ENCODE results near the gene WNT5A. TPM values are rescaled to one million over a fixed set of nuclear protein-coding genes. Genes with fewer than 3 reads are reported as not detected.
A peak's percentile ranks its signal among the peaks of the same experiment; 100 is the strongest.

WNT5A gene
- total RNA-seq, 2 experiments from 2014 or later = 0.06 TPM; not detected in 1

DNA sequence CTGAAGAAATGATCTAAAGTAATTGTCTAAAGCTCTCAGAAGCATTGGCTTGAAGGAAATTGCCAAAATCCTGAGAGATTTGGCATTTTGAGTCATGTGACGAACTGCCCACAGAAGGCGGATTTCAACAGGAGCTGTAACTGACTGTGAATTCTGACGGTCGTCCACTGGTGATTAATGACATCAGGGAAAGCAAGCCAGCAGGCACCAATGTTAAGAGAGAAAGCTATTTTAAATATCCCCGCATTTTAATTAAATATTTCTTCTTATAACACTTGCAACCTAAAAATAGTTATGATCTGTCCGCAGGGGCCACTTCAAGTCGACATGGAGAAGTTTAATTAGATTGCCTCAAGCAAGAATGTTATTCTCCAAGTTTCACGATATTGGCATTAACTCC is 51.6 kb downstream of the WNT5A start:
- no peak for TF ChIP-seq CTCF (IDR thresholded peaks at IDR 0.05)
- Histone ChIP-seq H3K4me3 (ENCODE audit: low read length) (no peak overlapping the region), H3K27ac (ENCODE audit: low read depth in 1 of 2, low read length in 2 of 2) (no peak overlapping the region), H3K9me3 (ENCODE audit: control insufficient read depth in 1 of 2, insufficient read depth in 1 of 2, low read length in 2 of 2) (peaks cover 0 to 7% of the 10 kb centered on the region in 2 experiments), H3K4me1 (ENCODE audit: insufficient read depth, low read length) (no peaks in the 10 kb centered on the region), H3K27me3 (ENCODE audit: control insufficient read depth in 1 of 2, insufficient read depth in 2 of 2, low read length in 2 of 2) (no peaks in the 10 kb centered on the region), H3K36me3 (ENCODE audit: insufficient read depth, low read length) (no peaks in the 10 kb centered on the region)
- Mint-ChIP-seq H3K27me3 (peaks cover 4% of the 10 kb centered on the region), H3K27ac (no peak overlapping the region), H3K9me3 (no peaks in the 10 kb centered on the region), H3K36me3 (ENCODE audit: low read depth) (no peaks in the 10 kb centered on the region), H3K4me3 (no peak overlapping the region), H3K4me1 (ENCODE audit: low read depth) (no peaks in the 10 kb centered on the region)
- ChIA-PET CTCF (no interaction called here), POLR2A (no interaction called here)
- no peak for DNase-seq
- no peak for ATAC-seq (ENCODE audit: poor library complexity)
- intact Hi-C loops (cut with DNase I, micrococcal nuclease) = no loop called here

GRCh38 chr3:55434789-55435188 is 52.3 kb downstream of the WNT5A start:
- Mint-ChIP-seq H3K9me3 (no peaks in the 10 kb centered on the region), H3K36me3 (ENCODE audit: low read depth) (no peaks in the 10 kb centered on the region), H3K27ac (no peak overlapping the region), H3K4me3 (no peak overlapping the region), H3K27me3 (peaks cover 4% of the 10 kb centered on the region), H3K4me1 (ENCODE audit: low read depth) (no peaks in the 10 kb centered on the region)
- DNase-seq (peak in 1 of 14 experiments; percentile 4), ATAC-seq (ENCODE audit: poor library complexity) (no peak)
- Histone ChIP-seq H3K36me3 (ENCODE audit: insufficient read depth, low read length) (no peaks in the 10 kb centered on the region), H3K27me3 (ENCODE audit: control insufficient read depth in 1 of 2, insufficient read depth in 2 of 2, low read length in 2 of 2) (no peaks in the 10 kb centered on the region), H3K9me3 (ENCODE audit: control insufficient read depth in 1 of 2, insufficient read depth in 1 of 2, low read length in 2 of 2) (peaks cover 0 to 7% of the 10 kb centered on the region in 2 experiments), H3K4me3 (ENCODE audit: low read length) (no peak overlapping the region), H3K4me1 (ENCODE audit: insufficient read depth, low read length) (no peaks in the 10 kb centered on the region), H3K27ac (ENCODE audit: low read depth in 1 of 2, low read length in 2 of 2) (no peak overlapping the region)
- intact Hi-C loops (cut with DNase I, micrococcal nuclease) = no loop called here
- no peak for TF ChIP-seq CTCF (IDR thresholded peaks at IDR 0.05)
- ChIA-PET POLR2A (no interaction called here), CTCF (no interaction called here)

DNA sequence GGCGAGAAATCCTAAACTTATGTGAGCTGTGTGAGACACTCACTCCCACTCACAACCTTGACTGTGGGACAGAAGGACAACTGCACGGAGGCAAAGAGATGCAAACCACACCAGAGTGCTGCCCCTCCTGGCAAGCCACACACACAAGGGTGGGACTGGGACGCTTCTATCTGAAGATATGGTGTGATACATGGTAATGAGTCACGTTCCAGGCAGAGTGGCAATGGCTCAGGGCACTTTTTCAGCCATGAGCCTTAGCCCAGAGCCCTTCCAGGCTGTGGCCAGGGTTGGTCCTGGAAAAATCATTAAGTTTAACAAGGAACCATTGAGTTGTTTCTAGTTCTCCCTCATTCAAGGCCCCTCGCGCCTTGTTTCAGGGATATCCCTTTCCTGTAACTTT is 56.1 kb downstream of the WNT5A start:
- no peaks in the 10 kb centered on the region for H3K36me3 ChIP-seq (ENCODE audit: insufficient read depth, low read length)
- Mint-ChIP-seq H3K9me3 (no peaks in the 10 kb centered on the region), H3K27ac (no peak overlapping the region), H3K27me3 (no peaks in the 10 kb centered on the region), H3K36me3 (ENCODE audit: low read depth) (no peaks in the 10 kb centered on the region), H3K4me1 (ENCODE audit: low read depth) (no peaks in the 10 kb centered on the region), H3K4me3 (no peak overlapping the region)
- DNase-seq (no peak), ATAC-seq (ENCODE audit: poor library complexity) (no peak)
- intact Hi-C loops (cut with DNase I, micrococcal nuclease) = no loop called here
- H3K4me3 ChIP-seq (ENCODE audit: low read length) = no peak overlapping the region
- no peak for TF ChIP-seq CTCF (IDR thresholded peaks at IDR 0.05)
- H3K4me1 ChIP-seq (ENCODE audit: insufficient read depth, low read length) = no peaks in the 10 kb centered on the region
- H3K27ac ChIP-seq (ENCODE audit: low read depth in 1 of 2, low read length in 2 of 2) = no peak overlapping the region
- POLR2A ChIA-PET = no interaction called here
- peaks cover 0 to 7% of the 10 kb centered on the region in 2 experiments for H3K9me3 ChIP-seq (ENCODE audit: control insufficient read depth in 1 of 2, insufficient read depth in 1 of 2, low read length in 2 of 2)
- no peaks in the 10 kb centered on the region for H3K27me3 ChIP-seq (ENCODE audit: control insufficient read depth in 1 of 2, insufficient read depth in 2 of 2, low read length in 2 of 2)
- CTCF ChIA-PET = no interaction called here

Measured in CD4-positive, alpha-beta T cell (primary cell).